H9 (cell line): ENCODE data around the gene KIAA1614. TPM values are rescaled to one million over a fixed set of nuclear protein-coding genes. Genes with fewer than 3 reads are reported as not detected.
A peak's percentile ranks its signal among the peaks of the same experiment; 100 is the strongest.

Source experiments
- DNase-seq: peaks from one replicate; pipeline ENCODE4 v3.0.0-alpha.2; 2017
- H2AFZ ChIP-seq: one replicate; pipeline ENCODE4 v1.6.1; 2013; ENCODE audit warnings: mild to moderate bottlenecking, low read length, control low read depth, moderate library complexity
- H2AK5ac ChIP-seq: 2 replicates; pipeline ENCODE4 v1.6.1; 2013; ENCODE audit warnings: low read length, control low read depth, mixed read lengths; ENCODE audit not compliant: insufficient read length
- H2BK120ac ChIP-seq: one replicate; pipeline ENCODE4 v1.6.1; 2013; ENCODE audit warnings: low read depth, mild to moderate bottlenecking, low read length, control low read depth, inconsistent platforms; ENCODE audit not compliant: poor library complexity, severe bottlenecking
- H2BK12ac ChIP-seq: 2 replicates; pipeline ENCODE4 v1.6.1; 2013; ENCODE audit warnings: low read length, control low read depth, mixed read lengths, low read depth; ENCODE audit not compliant: insufficient read length
- H2BK15ac ChIP-seq: 2 replicates; pipeline ENCODE4 v1.6.1; 2013; ENCODE audit warnings: low read depth, low read length, control low read depth
- H2BK20ac ChIP-seq: one replicate; pipeline ENCODE4 v1.6.1; 2013; ENCODE audit warnings: low read depth, mild to moderate bottlenecking, low read length, control low read depth, inconsistent platforms; ENCODE audit not compliant: poor library complexity, severe bottlenecking
- H2BK5ac ChIP-seq: 2 replicates; pipeline ENCODE4 v1.6.1; 2013; ENCODE audit warnings: low read length, control low read depth, mixed read lengths; ENCODE audit not compliant: insufficient read length
- H3K14ac ChIP-seq: 2 replicates; pipeline ENCODE4 v1.6.1; 2013; ENCODE audit warnings: low read length, control low read depth; ENCODE audit not compliant: insufficient read depth
- H3K18ac ChIP-seq: 2 replicates; pipeline ENCODE4 v1.6.1; 2013; ENCODE audit warnings: low read depth, mild to moderate bottlenecking, mixed read lengths, low read length, control low read depth; ENCODE audit not compliant: insufficient read length
- H3K23ac ChIP-seq: 2 replicates; pipeline ENCODE4 v1.6.1; 2013; ENCODE audit warnings: low read length, control low read depth, mixed read lengths, low read depth; ENCODE audit not compliant: insufficient read length
- H3K23me2 ChIP-seq: 2 replicates; pipeline ENCODE4 v1.6.1; 2013; ENCODE audit warnings: low read depth, mild to moderate bottlenecking, mixed read lengths, low read length, control low read depth; ENCODE audit not compliant: insufficient read length, poor library complexity, severe bottlenecking
- H3K27ac ChIP-seq: 2 replicates; pipeline ENCODE4 v1.5.1; 2013; ENCODE audit warnings: low read length, control low read depth, mixed read lengths, low read depth; ENCODE audit not compliant: insufficient read length
- H3K27me3 ChIP-seq: 2 replicates; pipeline ENCODE4 v1.6.1; 2013; ENCODE audit warnings: low read length, control low read depth, inconsistent platforms; ENCODE audit not compliant: insufficient read depth
- H3K4ac ChIP-seq: 2 replicates; pipeline ENCODE4 v1.6.1; 2013; ENCODE audit warnings: low read depth, mild to moderate bottlenecking, control low read depth, inconsistent platforms, low read length, moderate library complexity
- H3K4me1 ChIP-seq: 2 replicates; pipeline ENCODE4 v1.6.1; 2013; ENCODE audit warnings: low read length, control low read depth, inconsistent platforms; ENCODE audit not compliant: insufficient read depth
- H3K4me2 ChIP-seq: 2 replicates; pipeline ENCODE4 v1.6.1; 2013; ENCODE audit warnings: low read length, control low read depth, mixed read lengths; ENCODE audit not compliant: insufficient read length, insufficient read depth
- H3K56ac ChIP-seq: 2 replicates; pipeline ENCODE4 v1.6.1; 2013; ENCODE audit warnings: low read depth, mild to moderate bottlenecking, mixed read lengths, low read length, control low read depth; ENCODE audit not compliant: insufficient read length
- H3K79me1 ChIP-seq: 2 replicates; pipeline ENCODE4 v1.6.1; 2013; ENCODE audit warnings: low read depth, mild to moderate bottlenecking, moderate library complexity, low read length, control low read depth, inconsistent platforms; ENCODE audit not compliant: insufficient read depth, poor library complexity, severe bottlenecking
- H3K79me2 ChIP-seq: 2 replicates; pipeline ENCODE4 v1.6.1; 2013; ENCODE audit warnings: low read length, control low read depth, inconsistent platforms; ENCODE audit not compliant: insufficient read depth
- H3K9ac ChIP-seq: 2 replicates; pipeline ENCODE4 v1.6.1; 2013; ENCODE audit warnings: low read length, control low read depth, mixed read lengths; ENCODE audit not compliant: insufficient read length; ENCODE audit errors: extremely low read depth
- H3K9me3 ChIP-seq: one replicate; pipeline ENCODE4 v1.6.1; 2013; ENCODE audit warnings: low read depth, low read length, inconsistent platforms; ENCODE audit not compliant: control insufficient read depth
- H3T11ph ChIP-seq: one replicate; pipeline ENCODE4 v1.6.1; 2013; ENCODE audit warnings: mild to moderate bottlenecking, low read length, control low read depth, inconsistent platforms
- H4K20me1 ChIP-seq: one replicate; pipeline ENCODE4 v1.6.1; 2013; ENCODE audit not compliant: control insufficient read depth, insufficient read length, insufficient read depth
- H4K5ac ChIP-seq: 2 replicates; pipeline ENCODE4 v1.6.1; 2013; ENCODE audit warnings: low read depth, mild to moderate bottlenecking, mixed read lengths, low read length, control low read depth; ENCODE audit not compliant: insufficient read length
- H4K8ac ChIP-seq: replicated peaks from 2 replicates; pipeline ENCODE4 v1.6.1; 2013; ENCODE audit warnings: low read length, control low read depth, mixed read lengths, low read depth; ENCODE audit not compliant: insufficient read length
- H4K91ac ChIP-seq: 2 replicates; pipeline ENCODE4 v1.6.1; 2013; ENCODE audit warnings: low read depth, mild to moderate bottlenecking, moderate library complexity, mixed read lengths, low read length, control low read depth; ENCODE audit not compliant: insufficient read length
- H3K27ac Mint-ChIP-seq, 3 experiments: 2 replicates in 2 of 3; 3 replicates in 1 of 3; pipeline ENCODE4 v1.8.0; 2020 to 2021; ENCODE audit warnings: mixed read lengths in 3 of 3, mild to moderate bottlenecking in 1 of 3, moderate library complexity in 1 of 3
- H3K27me3 Mint-ChIP-seq: 2 replicates; pipeline ENCODE4 v1.8.0; 2021; ENCODE audit warnings: low read depth, mild to moderate bottlenecking, moderate library complexity, mixed read lengths
- H3K36me3 Mint-ChIP-seq, 3 experiments: 2 replicates in 2 of 3; 3 replicates in 1 of 3; pipeline ENCODE4 v1.8.0; 2020 to 2021; ENCODE audit warnings: low read depth in 3 of 3, mixed read lengths in 3 of 3; ENCODE audit not compliant: insufficient read depth in 1 of 3
- H3K4me1 Mint-ChIP-seq, 2 experiments: 2 replicates each; pipeline ENCODE4 v1.8.0; 2020; ENCODE audit warnings: mixed read lengths in 2 of 2
- H3K4me3 Mint-ChIP-seq, 2 experiments: 2 replicates in 1 of 2; 3 replicates in 1 of 2; pipeline ENCODE4 v1.8.0; 2020 to 2021; ENCODE audit warnings: mild to moderate bottlenecking in 2 of 2, mixed read lengths in 2 of 2, moderate library complexity in 1 of 2
- H3K9me3 Mint-ChIP-seq, 2 experiments: 2 replicates in 1 of 2; 3 replicates in 1 of 2; pipeline ENCODE4 v1.8.0; 2020; ENCODE audit warnings: mild to moderate bottlenecking in 2 of 2, mixed read lengths in 2 of 2, moderate library complexity in 1 of 2
- WGBS: extraction: QIAGEN DNeasy Blood & Tissue Kit; methylation state at CpG from one replicate; pipeline ENCODE4 v1.1.7; 2013; ENCODE audit warnings: missing lambda C conversion rate, low lambda C conversion rate, mixed read lengths; ENCODE audit not compliant: insufficient read length; ENCODE audit errors: extremely low coverage; 5-methylcytosine and 5-hydroxymethylcytosine counted together
- total RNA-seq: library from RNA; stranded (reverse); gene quantifications from 2 replicates; pipeline ENCODE4 v1.2.1, GENCODE V29; 2021
- TF ChIP-seq, protein P1 (sequence below): fragments of 200-600 bp; sonication (generic); conservative IDR thresholded peaks from 3 replicates; pipeline ENCODE4 v1.8.0; 2021; ENCODE audit warnings: antibody characterized with exemption, mild to moderate bottlenecking

Gene KIAA1614
- total RNA-seq, 1 experiment from 2014 or later: 1.3 TPM

DNA sequence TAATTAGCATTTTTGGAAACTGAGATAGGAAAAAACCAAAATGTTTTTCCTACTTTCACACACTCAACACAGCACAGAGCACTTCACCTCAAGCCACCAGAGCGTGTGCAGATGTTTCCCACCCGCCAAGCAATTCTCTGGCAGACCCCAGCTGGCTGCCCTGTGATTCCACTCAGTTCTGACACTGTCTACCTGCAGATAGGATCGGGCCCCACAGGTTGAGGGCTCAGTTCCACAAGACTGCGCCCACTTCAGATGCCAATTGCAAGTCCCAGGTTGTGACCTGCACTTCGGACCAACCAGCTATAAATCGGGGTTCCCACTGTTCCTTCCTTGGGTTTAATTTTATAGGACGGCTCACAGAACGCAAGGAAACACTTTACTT is 9.9 kb downstream of the KIAA1614 start:
- Histone ChIP-seq H3K18ac (peak overlapping the region; percentile 54), H2BK20ac (peak overlapping the region; percentile 7), H3K14ac (peak overlapping the region; percentile 80; the same call in 1 of the 2 replicates), H3K79me2 (no peaks in the 10 kb centered on the region), H4K5ac (no peak overlapping the region), H2BK120ac (peak overlapping the region; percentile 19), H3K9me3 (no peaks in the 10 kb centered on the region), H3K9ac (no peak overlapping the region), H2BK5ac (no peak overlapping the region), H4K91ac (peak overlapping the region; percentile 7), H3K27me3 (no peaks in the 10 kb centered on the region), H3K23me2 (peaks cover 6% of the 10 kb centered on the region), H4K20me1 (no peaks in the 10 kb centered on the region), H4K8ac (no peak overlapping the region), H3K23ac (no peak overlapping the region), H3T11ph (no peak overlapping the region), H3K4ac (peak overlapping the region; percentile 38; the same call in 1 of the 2 replicates), H3K4me1 (peaks cover 27% of the 10 kb centered on the region; the same call in 1 of the 2 replicates), H3K56ac (no peak overlapping the region), H3K27ac (peak overlapping the region; percentile 9), H3K79me1 (no peaks in the 10 kb centered on the region), H2AFZ (no peak overlapping the region), H2BK12ac (peak overlapping the region; percentile 40), H2BK15ac (no peak overlapping the region), H2AK5ac (no peak overlapping the region), H3K4me2 (peak overlapping the region; percentile 60)
- Mint-ChIP-seq H3K27me3 (peaks cover 2% of the 10 kb centered on the region; the same call in 1 of the 2 replicates), H3K4me3 (peak overlapping the region in 1 of 2 experiments; percentile 56; a peak in 2 of 5 replicates), H3K4me1 (peaks cover 69 to 74% of the 10 kb centered on the region in 2 experiments), H3K36me3 (peaks cover 0 to 5% (median 0%) of the 10 kb centered on the region in 3 experiments; a peak in 1 of 7 replicates), H3K9me3 (no peaks in the 10 kb centered on the region), H3K27ac (peak overlapping the region; percentile 89 to 94 (median 94))
- no CpG with 5 or more reads among the region's 8 CpGs for WGBS
- TF ChIP-seq, protein P1, sequence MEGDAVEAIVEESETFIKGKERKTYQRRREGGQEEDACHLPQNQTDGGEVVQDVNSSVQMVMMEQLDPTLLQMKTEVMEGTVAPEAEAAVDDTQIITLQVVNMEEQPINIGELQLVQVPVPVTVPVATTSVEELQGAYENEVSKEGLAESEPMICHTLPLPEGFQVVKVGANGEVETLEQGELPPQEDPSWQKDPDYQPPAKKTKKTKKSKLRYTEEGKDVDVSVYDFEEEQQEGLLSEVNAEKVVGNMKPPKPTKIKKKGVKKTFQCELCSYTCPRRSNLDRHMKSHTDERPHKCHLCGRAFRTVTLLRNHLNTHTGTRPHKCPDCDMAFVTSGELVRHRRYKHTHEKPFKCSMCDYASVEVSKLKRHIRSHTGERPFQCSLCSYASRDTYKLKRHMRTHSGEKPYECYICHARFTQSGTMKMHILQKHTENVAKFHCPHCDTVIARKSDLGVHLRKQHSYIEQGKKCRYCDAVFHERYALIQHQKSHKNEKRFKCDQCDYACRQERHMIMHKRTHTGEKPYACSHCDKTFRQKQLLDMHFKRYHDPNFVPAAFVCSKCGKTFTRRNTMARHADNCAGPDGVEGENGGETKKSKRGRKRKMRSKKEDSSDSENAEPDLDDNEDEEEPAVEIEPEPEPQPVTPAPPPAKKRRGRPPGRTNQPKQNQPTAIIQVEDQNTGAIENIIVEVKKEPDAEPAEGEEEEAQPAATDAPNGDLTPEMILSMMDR: no peak
- DNase-seq: no peak
